Fibroblast of pulmonary artery (primary cell): ENCODE data around the gene CFAP20.

Experiments used
- DNase-seq: peaks from one replicate; pipeline ENCODE4 v3.0.0-alpha.2; 2010; ENCODE audit warnings: low read depth
- H3K4me3 ChIP-seq: replicated peaks from 2 replicates; pipeline ENCODE4 v1.5.1; 2011; ENCODE audit warnings: low read depth, mild to moderate bottlenecking, control low read depth, low read length, moderate library complexity
- CTCF ChIP-seq: IDR thresholded peaks from 2 replicates; pipeline ENCODE4 v1.5.1; 2011; ENCODE audit warnings: mild to moderate bottlenecking, control low read depth, low read length, inconsistent platforms; ENCODE audit errors: missing control alignments

The CFAP20 gene

DNA sequence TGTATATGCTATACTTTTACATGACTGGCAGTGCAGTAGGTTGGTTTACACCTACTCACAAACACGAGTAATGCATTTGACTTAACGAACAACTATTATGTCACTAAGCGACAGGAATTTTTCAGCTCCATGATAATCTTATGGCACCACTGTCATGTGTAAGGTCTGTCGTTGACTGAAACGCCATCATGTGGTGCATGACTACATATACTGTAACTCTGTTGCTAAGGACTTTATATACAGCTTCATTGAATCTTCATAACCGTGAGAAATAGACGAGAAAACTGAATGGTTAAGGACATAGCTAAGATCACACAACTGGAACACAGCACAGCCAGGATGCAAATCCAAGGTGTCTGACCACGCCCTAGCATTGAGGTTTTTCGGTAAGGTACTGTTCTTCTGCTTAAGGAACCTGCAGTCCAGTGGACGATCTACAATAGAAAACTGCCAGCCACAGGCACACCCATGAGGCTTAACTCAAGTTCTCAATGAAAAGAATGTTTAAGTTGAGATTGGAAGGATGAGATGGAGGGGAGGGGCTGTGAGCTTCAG, 3.3 kb downstream of the CFAP20 start:
- no peak overlapping the region for H3K4me3 ChIP-seq
- TF ChIP-seq CTCF, result no peak

GRCh38 chr16:58125041-58125440, 4.1 kb downstream of the CFAP20 start:
- no peak overlapping the region for H3K4me3 ChIP-seq
- DNase-seq, result no peak
- TF ChIP-seq CTCF, result no peak

More for the DNA sequence above, 3.3 kb downstream of the CFAP20 start:
- no peak for DNase-seq

DNA sequence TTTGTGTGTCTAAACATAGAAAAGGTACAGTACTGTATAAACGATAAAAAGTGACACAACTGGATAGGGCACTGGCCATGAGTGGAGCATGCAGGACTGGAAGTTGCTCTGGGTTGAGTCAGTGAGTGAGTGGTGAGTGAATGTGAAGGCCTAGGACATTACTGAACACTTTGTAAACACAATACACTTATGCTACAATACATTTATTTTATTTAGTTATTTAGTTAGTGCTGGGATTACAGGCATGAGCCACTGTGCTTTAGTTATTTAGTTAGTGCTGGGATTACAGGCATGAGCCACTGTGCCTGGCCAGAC, 4.6 kb downstream of the CFAP20 start:
- H3K4me3 ChIP-seq, result no peak overlapping the region
- TF ChIP-seq CTCF, result no peak
- DNase-seq, result no peak

- no peak for DNase-seq
- H3K4me3 ChIP-seq, result no peak overlapping the region
- TF ChIP-seq CTCF, result no peak
Observed at GRCh38 chr16:58123896-58124600, 5.1 kb downstream of the CFAP20 start.

DNA sequence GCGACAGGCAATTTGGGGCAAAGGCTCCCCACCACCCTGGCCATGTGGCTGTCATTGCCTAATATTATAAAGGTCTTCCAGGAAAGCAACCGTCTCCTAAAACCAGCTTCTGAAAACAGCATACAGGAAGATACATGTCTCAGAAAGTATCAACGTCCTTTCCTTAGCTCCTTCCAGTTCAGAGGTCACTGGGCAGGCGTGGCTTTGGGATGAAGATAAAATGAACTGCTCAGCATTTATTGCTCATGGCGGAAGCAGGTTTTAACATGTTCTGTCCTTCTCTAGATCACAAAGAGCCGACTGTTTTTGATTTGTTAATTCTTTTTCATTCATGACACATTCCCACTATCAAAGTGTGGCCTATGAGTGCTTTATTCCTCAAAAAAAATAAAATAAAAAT, 8.0 kb downstream of the CFAP20 start:
- H3K4me3 ChIP-seq, result no peak overlapping the region
- no peak for TF ChIP-seq CTCF
- no peak for DNase-seq

- no peak for DNase-seq
- no peak overlapping the region for H3K4me3 ChIP-seq
- TF ChIP-seq CTCF, result no peak
Observed at GRCh38 chr16:58120234-58120633, 8.9 kb downstream of the CFAP20 start.

GRCh38 chr16:58119509-58119845, 9.7 kb downstream of the CFAP20 start:
- DNase-seq, result no peak
- no peak for TF ChIP-seq CTCF
- no peak overlapping the region for H3K4me3 ChIP-seq
